ENCODE results near the gene TBRG4. TPM values are rescaled to one million over a fixed set of nuclear protein-coding genes. Genes with fewer than 3 reads are reported as not detected.

TBRG4 gene
- total and polyA plus RNA-seq, 2 experiments from 2014 or later, result 44.5 to 54.6 TPM

DNA sequence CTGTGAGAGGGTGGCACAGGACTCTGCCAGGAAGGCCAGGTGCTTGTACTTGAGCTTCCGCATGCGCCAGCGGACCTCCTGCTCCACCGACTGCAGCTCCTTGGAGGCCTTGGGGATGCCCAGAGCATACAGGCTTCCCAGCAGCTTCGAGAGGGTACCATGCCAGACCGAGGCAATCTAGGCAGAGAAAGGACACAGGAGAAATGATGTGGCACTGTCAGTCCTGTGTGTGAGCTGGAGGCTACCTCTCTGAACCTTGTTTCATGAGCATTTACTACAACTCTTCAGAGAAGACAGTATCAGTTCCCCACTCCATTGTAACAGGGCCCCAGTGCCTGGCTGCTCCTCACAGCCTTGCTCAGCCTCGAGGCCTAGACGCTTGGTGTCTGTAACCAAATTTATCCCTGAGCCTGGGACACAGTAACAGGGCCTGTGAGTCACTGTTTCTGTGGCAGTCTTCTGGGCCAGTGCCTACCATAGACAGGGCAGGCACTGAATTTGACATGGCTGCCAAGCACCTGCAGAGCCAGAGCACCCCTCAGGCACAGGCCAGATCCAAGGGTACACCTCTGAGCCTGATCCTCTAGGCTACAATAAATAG is 5.8 kb downstream of the TBRG4 start:
- Histone ChIP-seq H3K9me3 (ENCODE audit: low read depth) (no peaks in the 10 kb centered on the region), H3K27me3 (no peaks in the 10 kb centered on the region), H3K4me1 (ENCODE audit: insufficient read depth) (peaks cover 8% of the 10 kb centered on the region), H4K20me1 (ENCODE audit: insufficient read depth, poor library complexity, severe bottlenecking) (peaks cover 11% of the 10 kb centered on the region), H3K9me2 (replicated peaks; ENCODE audit: insufficient read depth) (no peaks in the 10 kb centered on the region), H3K27ac (no peak overlapping the region), H3K4me3 (no peak overlapping the region), H3K79me2 (peaks cover 41% of the 10 kb centered on the region), H3K4me2 (no peak overlapping the region), H3K36me3 (replicated peaks; ENCODE audit: insufficient read depth, low read depth) (no peaks in the 10 kb centered on the region), H2AFZ (no peak overlapping the region)
- DNase-seq (ENCODE audit: low spot score), result no peak
- TF ChIP-seq, protein P1, sequence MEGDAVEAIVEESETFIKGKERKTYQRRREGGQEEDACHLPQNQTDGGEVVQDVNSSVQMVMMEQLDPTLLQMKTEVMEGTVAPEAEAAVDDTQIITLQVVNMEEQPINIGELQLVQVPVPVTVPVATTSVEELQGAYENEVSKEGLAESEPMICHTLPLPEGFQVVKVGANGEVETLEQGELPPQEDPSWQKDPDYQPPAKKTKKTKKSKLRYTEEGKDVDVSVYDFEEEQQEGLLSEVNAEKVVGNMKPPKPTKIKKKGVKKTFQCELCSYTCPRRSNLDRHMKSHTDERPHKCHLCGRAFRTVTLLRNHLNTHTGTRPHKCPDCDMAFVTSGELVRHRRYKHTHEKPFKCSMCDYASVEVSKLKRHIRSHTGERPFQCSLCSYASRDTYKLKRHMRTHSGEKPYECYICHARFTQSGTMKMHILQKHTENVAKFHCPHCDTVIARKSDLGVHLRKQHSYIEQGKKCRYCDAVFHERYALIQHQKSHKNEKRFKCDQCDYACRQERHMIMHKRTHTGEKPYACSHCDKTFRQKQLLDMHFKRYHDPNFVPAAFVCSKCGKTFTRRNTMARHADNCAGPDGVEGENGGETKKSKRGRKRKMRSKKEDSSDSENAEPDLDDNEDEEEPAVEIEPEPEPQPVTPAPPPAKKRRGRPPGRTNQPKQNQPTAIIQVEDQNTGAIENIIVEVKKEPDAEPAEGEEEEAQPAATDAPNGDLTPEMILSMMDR (IDR thresholded peaks at IDR 0.05; ENCODE audit: poor library complexity), result no peak
- TF ChIP-seq EZH2 (IDR thresholded peaks at IDR 0.05; ENCODE audit: borderline replicate concordance) (no peak), EZH2phosphoT487 (IDR thresholded peaks at IDR 0.05; ENCODE audit: low read depth, severe bottlenecking, unreplicated experiment) (no peak)
- WGBS (ENCODE audit: low lambda C conversion rate, missing lambda C conversion rate), result 95% methylated on average over 8 of the region's 8 CpGs

DNA sequence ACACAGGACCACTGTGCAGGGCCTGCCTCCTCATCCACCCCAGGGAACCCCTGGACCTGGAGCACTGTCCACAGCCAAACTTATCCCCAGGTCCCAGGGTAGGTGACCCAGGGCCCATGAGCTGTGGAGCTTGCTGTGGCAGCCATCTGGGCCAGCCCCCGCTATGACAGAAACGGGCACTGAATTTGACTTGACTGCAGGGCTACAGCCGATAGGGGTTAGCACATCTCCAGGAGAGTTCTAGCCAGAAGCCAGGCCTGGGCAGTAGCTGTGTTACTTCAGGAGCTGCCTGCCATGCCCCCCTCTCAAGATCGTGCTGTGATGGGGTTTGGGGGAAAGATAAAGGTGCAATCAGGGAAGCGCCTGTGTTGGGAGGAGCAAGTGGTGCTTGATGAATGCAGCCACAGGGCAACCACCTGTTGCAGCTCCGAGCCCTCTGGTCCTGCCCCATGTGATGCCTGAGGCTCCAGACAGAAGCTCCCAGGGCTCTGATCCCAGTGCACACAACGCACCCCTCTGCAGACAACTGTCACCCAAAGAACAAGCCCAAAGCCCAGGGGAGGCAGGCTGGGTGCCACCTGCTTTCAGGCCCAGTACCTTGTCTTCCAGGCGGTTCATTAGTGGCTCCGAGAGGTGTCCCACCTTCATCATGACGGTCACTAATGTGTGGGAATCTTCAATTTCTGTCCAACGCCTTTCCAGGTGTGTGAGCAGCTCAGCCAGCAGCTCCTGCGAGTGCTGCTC is 6.5 kb downstream of the TBRG4 start:
- Histone ChIP-seq H4K20me1 (ENCODE audit: insufficient read depth, poor library complexity, severe bottlenecking) (peaks cover 11% of the 10 kb centered on the region), H3K4me2 (no peak overlapping the region), H3K4me3 (no peak overlapping the region), H2AFZ (no peak overlapping the region), H3K27ac (no peak overlapping the region), H3K27me3 (no peaks in the 10 kb centered on the region), H3K36me3 (replicated peaks; ENCODE audit: insufficient read depth, low read depth) (no peaks in the 10 kb centered on the region), H3K4me1 (ENCODE audit: insufficient read depth) (peaks cover under 1% of the 10 kb centered on the region), H3K9me2 (replicated peaks; ENCODE audit: insufficient read depth) (no peaks in the 10 kb centered on the region), H3K79me2 (peaks cover 34% of the 10 kb centered on the region), H3K9me3 (ENCODE audit: low read depth) (no peaks in the 10 kb centered on the region)
- TF ChIP-seq EZH2phosphoT487 (IDR thresholded peaks at IDR 0.05; ENCODE audit: low read depth, severe bottlenecking, unreplicated experiment) (no peak), EZH2 (IDR thresholded peaks at IDR 0.05; ENCODE audit: borderline replicate concordance) (no peak)
- TF ChIP-seq, protein P1 (IDR thresholded peaks at IDR 0.05; ENCODE audit: poor library complexity), result no peak
- no peak for DNase-seq (ENCODE audit: low spot score)
- WGBS (ENCODE audit: low lambda C conversion rate, missing lambda C conversion rate), result 95% methylated on average over 12 of the region's 12 CpGs

DNA sequence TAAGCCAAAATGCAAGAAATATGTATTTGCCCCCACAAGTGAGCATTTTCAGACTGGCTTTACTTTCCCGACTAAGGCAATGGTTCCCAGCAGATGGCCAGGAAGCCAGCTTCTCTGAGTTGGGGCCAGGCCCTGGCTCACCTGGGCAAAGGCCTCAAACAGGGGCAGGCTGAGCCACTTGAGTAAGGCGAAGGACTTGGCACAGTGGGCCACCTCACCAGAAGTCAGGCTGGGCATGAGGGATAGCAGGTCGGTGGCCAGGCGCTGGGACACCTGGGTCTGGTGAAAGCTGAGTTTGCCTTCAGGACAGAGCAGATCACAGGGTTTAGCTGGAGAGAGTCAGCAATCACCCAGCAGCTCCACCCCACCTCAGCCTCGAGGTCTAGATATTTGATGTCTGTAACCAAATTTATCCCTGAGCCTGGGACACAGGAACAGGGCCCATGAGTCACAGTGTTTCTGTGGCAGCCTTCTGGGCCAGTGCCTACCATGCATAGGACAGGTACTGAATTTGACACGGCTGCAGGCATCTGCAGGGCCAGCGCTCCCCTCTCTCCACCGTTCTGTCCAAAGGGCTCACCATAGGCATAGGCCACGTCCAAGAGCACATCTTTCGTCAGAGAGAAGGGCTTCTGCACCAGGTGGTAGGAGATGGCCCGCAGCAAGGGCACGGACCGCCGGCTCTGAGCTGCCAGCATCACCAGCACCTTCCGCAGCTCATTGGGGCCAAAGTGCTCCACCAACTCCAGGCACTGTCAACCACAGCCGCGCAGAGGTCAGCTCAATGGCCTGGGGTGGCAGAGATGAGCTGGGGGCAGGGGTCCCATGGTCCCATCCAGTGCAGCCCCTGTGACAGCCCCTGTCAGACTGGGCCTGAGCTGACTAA is 7.3 kb downstream of the TBRG4 start:
- Histone ChIP-seq H3K4me2 (no peak overlapping the region), H3K27me3 (no peaks in the 10 kb centered on the region), H3K4me1 (ENCODE audit: insufficient read depth) (no peaks in the 10 kb centered on the region), H3K79me2 (peaks cover 26% of the 10 kb centered on the region), H2AFZ (no peak overlapping the region), H3K4me3 (no peak overlapping the region), H3K27ac (no peak overlapping the region), H3K36me3 (replicated peaks; ENCODE audit: insufficient read depth, low read depth) (no peaks in the 10 kb centered on the region), H3K9me2 (replicated peaks; ENCODE audit: insufficient read depth) (no peaks in the 10 kb centered on the region), H4K20me1 (ENCODE audit: insufficient read depth, poor library complexity, severe bottlenecking) (peaks cover 11% of the 10 kb centered on the region), H3K9me3 (ENCODE audit: low read depth) (no peaks in the 10 kb centered on the region)
- TF ChIP-seq, protein P1 (IDR thresholded peaks at IDR 0.05; ENCODE audit: poor library complexity), result no peak
- TF ChIP-seq EZH2 (IDR thresholded peaks at IDR 0.05; ENCODE audit: borderline replicate concordance), result no peak
- TF ChIP-seq EZH2phosphoT487 (IDR thresholded peaks at IDR 0.05; ENCODE audit: low read depth, severe bottlenecking, unreplicated experiment), result no peak
- 98% methylated on average over 17 of the region's 17 CpGs for WGBS (ENCODE audit: low lambda C conversion rate, missing lambda C conversion rate)
- no peak for DNase-seq (ENCODE audit: low spot score)

Data from hepatocyte (in vitro differentiated cells).